Fibroblast of lung (primary cell): ENCODE results near the gene ZFAND2B. TPM values are rescaled to one million over a fixed set of nuclear protein-coding genes. Genes with fewer than 3 reads are reported as not detected.

Experiments
- DNase-seq, 2 donors: peaks; one replicate each; pipeline versions ENCODE4 v3.0.0 to v3.0.0-alpha.2; 2010; ENCODE audit warnings: low read depth in 2 of 2
- H2AFZ ChIP-seq: 2 replicates; pipeline ENCODE4 v1.5.1; 2012; ENCODE audit warnings: low read length, control low read depth, inconsistent platforms
- H3K27ac ChIP-seq: 2 replicates; pipeline ENCODE4 v1.5.1; 2011; ENCODE audit warnings: low read length, control low read depth; ENCODE audit not compliant: insufficient read depth
- H3K27me3 ChIP-seq: 2 replicates; pipeline ENCODE4 v1.5.1; 2011; ENCODE audit warnings: mild to moderate bottlenecking, low read length; ENCODE audit not compliant: control insufficient read depth, insufficient read depth
- H3K36me3 ChIP-seq: 2 replicates; pipeline ENCODE4 v1.5.1; 2011; ENCODE audit warnings: low read length; ENCODE audit not compliant: control insufficient read depth, insufficient read depth
- H3K4me1 ChIP-seq: 2 replicates; pipeline ENCODE4 v1.5.1; 2011; ENCODE audit warnings: low read length; ENCODE audit not compliant: control insufficient read depth, insufficient read depth; ENCODE audit errors: extremely low read depth
- H3K4me2 ChIP-seq: 2 replicates; pipeline ENCODE4 v1.5.1; 2011; ENCODE audit warnings: low read length, control low read depth; ENCODE audit not compliant: insufficient read depth; ENCODE audit errors: extremely low read depth
- H3K4me3 ChIP-seq, 4 experiments: fragments of 200-600 bp in 1 of 4; sonication (generic) in 1 of 4; replicated peaks in 1 of 4; 2 replicates each; pipeline ENCODE4 v1.5.1; 2011 to 2016; ENCODE audit warnings: low read length in 4 of 4, low read depth in 3 of 4, mild to moderate bottlenecking in 3 of 4, control low read depth in 2 of 4, inconsistent platforms in 1 of 4, mixed read lengths in 1 of 4; ENCODE audit not compliant: insufficient read depth in 1 of 4; ENCODE audit errors: control extremely low read depth in 1 of 4
- H3K79me2 ChIP-seq: 2 replicates; pipeline ENCODE4 v1.5.1; 2012; ENCODE audit warnings: mild to moderate bottlenecking, low read length, inconsistent platforms; ENCODE audit not compliant: control insufficient read depth, insufficient read depth
- H3K9ac ChIP-seq: 2 replicates; pipeline ENCODE4 v1.5.1; 2011; ENCODE audit warnings: mild to moderate bottlenecking, low read length, control low read depth; ENCODE audit not compliant: insufficient read depth
- H3K9me3 ChIP-seq: 2 replicates; pipeline ENCODE4 v1.5.1; 2012; ENCODE audit warnings: low read depth, low read length; ENCODE audit not compliant: control insufficient read depth, insufficient read depth
- H4K20me1 ChIP-seq: 2 replicates; pipeline ENCODE4 v1.5.1; 2011; ENCODE audit warnings: low read length; ENCODE audit not compliant: control insufficient read depth, insufficient read depth; ENCODE audit errors: extremely low read depth
- EZH2 ChIP-seq: IDR thresholded peaks from 2 replicates; pipeline ENCODE4 v1.5.1; 2012; ENCODE audit warnings: low read length, control low read depth, mild to moderate bottlenecking; ENCODE audit errors: missing control alignments
- polyA plus RNA-seq, 2 donors: library from polyadenylated mRNA; depleted of rRNA in 1 of 2; stranded (reverse) in 1 of 2; unstranded in 1 of 2; fragments of >200 nt; gene quantifications; 2 replicates each; pipeline ENCODE4 v1.2.1, GENCODE V29; 2011 to 2012; ENCODE audit warnings: missing spikeins in 1 of 2
- total RNA-seq: library from RNA; depleted of rRNA; stranded (reverse); fragments of >200 nt; gene quantifications from 2 replicates; pipeline ENCODE4 v1.2.1, GENCODE V29; 2014
- TF ChIP-seq, protein P1 (sequence below), 2 donors: IDR thresholded peaks in 1 of 2; conservative IDR thresholded peaks in 1 of 2; 1 replicate in 1 of 2; 2 replicates in 1 of 2; pipeline ENCODE4 v1.5.1; 2011 to 2012; ENCODE audit warnings: low read length in 2 of 2, control low read depth in 1 of 2, inconsistent platforms in 1 of 2, low read depth in 1 of 2, mild to moderate bottlenecking in 1 of 2

Gene ZFAND2B
- total and polyA plus RNA-seq, 2 donors (not counting 1 experiment from before 2014, with no cell fraction given) = 26.8 to 40.0 TPM

DNA sequence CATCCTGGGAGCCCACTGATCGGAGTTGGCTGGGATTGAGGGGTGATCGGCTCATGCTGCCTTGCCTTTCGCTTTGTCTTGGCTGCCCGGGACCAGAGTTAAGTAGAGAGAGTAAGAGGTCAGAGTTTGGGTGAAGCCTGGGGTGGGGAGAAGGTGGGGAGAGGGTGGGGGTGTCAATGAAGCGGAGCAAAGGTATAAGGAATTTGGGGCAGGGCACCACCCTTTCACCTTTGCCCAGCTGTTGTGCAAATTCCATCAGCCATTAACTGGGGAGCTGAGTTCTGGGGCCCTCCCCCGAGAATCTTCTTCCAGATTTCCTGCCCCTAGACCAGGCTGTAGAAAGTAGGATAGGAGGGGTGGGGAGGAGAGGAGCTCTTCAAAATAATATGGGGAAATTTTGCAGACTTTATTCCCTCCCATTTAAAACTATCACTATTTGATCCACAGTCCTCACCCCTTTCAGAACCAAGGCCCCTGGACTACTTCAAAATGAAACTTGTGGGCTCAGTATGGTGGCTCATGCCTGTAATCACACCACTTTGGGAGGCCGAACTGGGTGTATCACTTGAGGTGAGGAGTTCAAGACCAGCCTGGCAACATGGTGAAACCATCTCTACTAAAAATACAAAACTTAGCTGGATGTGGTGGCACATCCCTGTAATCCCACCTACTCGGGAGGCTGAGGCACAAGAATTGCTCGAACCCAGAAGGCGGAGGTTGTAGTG lies 36.5 kb upstream of the ZFAND2B start, which contains the start of gene SLC23A3:
Gene SLC23A3, minus strand, starts transcription at position 100 of the 725 bp plus-strand sequence. Its CDS starts 45 bp downstream, at position 55.
- H3K36me3 ChIP-seq = peaks cover 13% of the 10 kb centered on the region
- H2AFZ ChIP-seq = no peak within 1 kb of the TSS
- H3K4me1 ChIP-seq = peaks cover 3% of the 10 kb centered on the region
- H3K4me2 ChIP-seq = no peak within 1 kb of the TSS
- DNase-seq = no peak
- TF ChIP-seq, protein P1, sequence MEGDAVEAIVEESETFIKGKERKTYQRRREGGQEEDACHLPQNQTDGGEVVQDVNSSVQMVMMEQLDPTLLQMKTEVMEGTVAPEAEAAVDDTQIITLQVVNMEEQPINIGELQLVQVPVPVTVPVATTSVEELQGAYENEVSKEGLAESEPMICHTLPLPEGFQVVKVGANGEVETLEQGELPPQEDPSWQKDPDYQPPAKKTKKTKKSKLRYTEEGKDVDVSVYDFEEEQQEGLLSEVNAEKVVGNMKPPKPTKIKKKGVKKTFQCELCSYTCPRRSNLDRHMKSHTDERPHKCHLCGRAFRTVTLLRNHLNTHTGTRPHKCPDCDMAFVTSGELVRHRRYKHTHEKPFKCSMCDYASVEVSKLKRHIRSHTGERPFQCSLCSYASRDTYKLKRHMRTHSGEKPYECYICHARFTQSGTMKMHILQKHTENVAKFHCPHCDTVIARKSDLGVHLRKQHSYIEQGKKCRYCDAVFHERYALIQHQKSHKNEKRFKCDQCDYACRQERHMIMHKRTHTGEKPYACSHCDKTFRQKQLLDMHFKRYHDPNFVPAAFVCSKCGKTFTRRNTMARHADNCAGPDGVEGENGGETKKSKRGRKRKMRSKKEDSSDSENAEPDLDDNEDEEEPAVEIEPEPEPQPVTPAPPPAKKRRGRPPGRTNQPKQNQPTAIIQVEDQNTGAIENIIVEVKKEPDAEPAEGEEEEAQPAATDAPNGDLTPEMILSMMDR (conservative IDR thresholded peaks at IDR 0.05 in 1 of 2, IDR thresholded peaks at IDR 0.05 in 1 of 2; ENCODE audit: low read depth in 1 of 2, low read length in 2 of 2) = no peak
- TF ChIP-seq EZH2 = no peak
- no peak within 1 kb of the TSS for H3K4me3 ChIP-seq
- H3K27ac ChIP-seq = no peak within 1 kb of the TSS
- H3K79me2 ChIP-seq = peaks cover 3% of the 10 kb centered on the region
- no peaks in the 10 kb centered on the region for H4K20me1 ChIP-seq
- no peaks in the 10 kb centered on the region for H3K9me3 ChIP-seq
- no peaks in the 10 kb centered on the region for H3K27me3 ChIP-seq
- no peak within 1 kb of the TSS for H3K9ac ChIP-seq

DNA sequence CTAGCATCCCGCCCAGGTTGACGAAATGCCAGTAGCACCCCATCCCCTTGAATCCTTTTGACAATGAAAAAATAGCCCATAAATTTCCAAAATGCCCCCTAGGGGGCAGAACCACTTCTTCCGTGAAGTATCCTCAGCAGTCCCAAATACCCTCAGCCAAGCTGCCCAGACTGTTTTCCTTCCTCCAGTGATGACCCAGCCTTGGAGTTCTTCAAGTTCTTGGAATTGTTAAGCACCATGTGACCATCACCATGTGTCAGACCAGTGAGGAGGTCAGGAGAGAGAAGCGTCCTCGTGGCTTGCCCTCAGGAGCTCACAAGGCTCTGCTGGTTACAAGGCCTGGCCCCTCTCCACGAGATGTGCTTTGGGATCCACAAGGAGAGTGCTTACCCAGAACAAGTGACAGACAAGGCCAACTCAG lies 35.3 kb upstream of the ZFAND2B start:
- H3K4me3 ChIP-seq = no peak overlapping the region
- TF ChIP-seq EZH2 = no peak
- TF ChIP-seq, protein P1 (conservative IDR thresholded peaks at IDR 0.05 in 1 of 2, IDR thresholded peaks at IDR 0.05 in 1 of 2; ENCODE audit: low read depth in 1 of 2, low read length in 2 of 2) = peak; percentile 73 to 77
- no peaks in the 10 kb centered on the region for H3K27me3 ChIP-seq
- H3K9ac ChIP-seq = no peak overlapping the region
- H4K20me1 ChIP-seq = no peaks in the 10 kb centered on the region
- H3K79me2 ChIP-seq = peaks cover 11% of the 10 kb centered on the region
- peak overlapping the region; percentile 73 for H3K27ac ChIP-seq
- H3K9me3 ChIP-seq = no peaks in the 10 kb centered on the region
- H3K4me1 ChIP-seq = peaks cover 6% of the 10 kb centered on the region
- peaks cover 13% of the 10 kb centered on the region for H3K36me3 ChIP-seq
- H3K4me2 ChIP-seq = no peak overlapping the region
- DNase-seq = peak; percentile 78 to 84
- no peak overlapping the region for H2AFZ ChIP-seq

- H3K79me2 ChIP-seq = peaks cover 11% of the 10 kb centered on the region
- H4K20me1 ChIP-seq = no peaks in the 10 kb centered on the region
- no peak overlapping the region for H3K27ac ChIP-seq
- H2AFZ ChIP-seq = no peak overlapping the region
- H3K4me1 ChIP-seq = peaks cover 6% of the 10 kb centered on the region
- H3K9me3 ChIP-seq = no peaks in the 10 kb centered on the region
- peaks cover 13% of the 10 kb centered on the region for H3K36me3 ChIP-seq
- H3K9ac ChIP-seq = no peak overlapping the region
- H3K4me3 ChIP-seq = no peak overlapping the region
- H3K4me2 ChIP-seq = no peak overlapping the region
- DNase-seq = no peak
- no peaks in the 10 kb centered on the region for H3K27me3 ChIP-seq
- TF ChIP-seq EZH2 = no peak
- TF ChIP-seq, protein P1 (conservative IDR thresholded peaks at IDR 0.05 in 1 of 2, IDR thresholded peaks at IDR 0.05 in 1 of 2; ENCODE audit: low read depth in 1 of 2, low read length in 2 of 2) = no peak
Observed at GRCh38 chr2:219172231-219173154, 34.1 kb upstream of the ZFAND2B start.
